K562 (cell line): ENCODE measurements around the gene RHD. TPM values are rescaled to one million over a fixed set of nuclear protein-coding genes. Genes with fewer than 3 reads are reported as not detected.

Experiments used
- ARHGAP35 ChIP-seq: fragments of 450-650 bp; IDR thresholded peaks from 2 replicates; pipeline ENCODE4 v1.6.1; 2018; ENCODE audit not compliant: partially characterized antibody
- HES1 ChIP-seq: fragments of 450-650 bp; IDR thresholded peaks from 2 replicates; pipeline ENCODE4 v1.6.1; 2016; ENCODE audit warnings: low read depth, mild to moderate bottlenecking, moderate library complexity
- HSF4 ChIP-seq: fragments of 250-450 bp; sonication (Bioruptor Pico); IDR thresholded peaks from 2 replicates; pipeline ENCODE4 v2.1.2; 2022; ENCODE audit warnings: mild to moderate bottlenecking, moderate library complexity, borderline replicate concordance
- MBD2 ChIP-seq: sonication (generic); IDR thresholded peaks from 2 replicates; pipeline ENCODE4 v1.6.1; 2016; ENCODE audit warnings: low read depth, borderline replicate concordance
- MCM3 ChIP-seq: fragments of 450-650 bp; IDR thresholded peaks from 2 replicates; pipeline ENCODE4 v1.6.1; 2016
- PBX2 ChIP-seq, 2 experiments: IDR thresholded peaks in 1 of 2; conservative IDR thresholded peaks in 1 of 2; 2 replicates each; pipeline ENCODE4 v1.6.1; 2016; ENCODE audit warnings: low read depth in 2 of 2, mild to moderate bottlenecking in 1 of 2, missing compliant biosample characterization in 1 of 2, missing genetic modification characterization in 1 of 2, moderate library complexity in 1 of 2
- POU5F1 ChIP-seq: fragments of 150-350 bp; IDR thresholded peaks from 2 replicates; pipeline ENCODE4 v1.6.1; 2014; ENCODE audit warnings: borderline replicate concordance, low read length, low read depth, mild to moderate bottlenecking; ENCODE audit not compliant: partially characterized antibody
- RREB1 ChIP-seq: fragments of 250-450 bp; sonication (Bioruptor Pico); IDR thresholded peaks from 2 replicates; pipeline ENCODE4 v1.4.0; 2020
- TRIM24 ChIP-seq, 2 experiments: fragments of 450-650 bp; IDR thresholded peaks; 2 replicates each; pipeline ENCODE4 v1.6.1; 2016
- ZBTB2 ChIP-seq: fragments of 450-650 bp; IDR thresholded peaks from 2 replicates; pipeline ENCODE4 v1.6.1; 2016; ENCODE audit warnings: antibody characterized with exemption
- ZMIZ1 ChIP-seq, 2 experiments: fragments of 150-350 bp in 1 of 2; IDR thresholded peaks; 2 replicates each; pipeline ENCODE4 v1.6.1; 2012 to 2016; ENCODE audit warnings: low read depth in 2 of 2, low read length in 2 of 2, mild to moderate bottlenecking in 1 of 2, moderate library complexity in 1 of 2
- polyA plus RNA-seq, 8 experiments: library from polyadenylated mRNA; depleted of rRNA in 4 of 8; stranded (reverse) in 5 of 8; unstranded in 3 of 8; fragments of >200 nt; fragmentation: Nextera tagmentation in 2 of 8; fragmentation: Illumina TruSeq in 1 of 8; extraction: Ambion mirVana in 2 of 8; extraction: Trizol in 1 of 8; gene quantifications; 2 replicates each; pipeline versions ENCODE4 v1.2.1 to v1.2.3, GENCODE V29; 2011 to 2014; ENCODE audit warnings: inconsistent platforms in 1 of 8, missing spikeins in 1 of 8
- total RNA-seq, 7 experiments: library from RNA; depleted of rRNA in 6 of 7; stranded (reverse); fragments of >200 nt in 6 of 7; fragmentation: Illumina TruSeq in 2 of 7; extraction: Trizol in 2 of 7; gene quantifications; 2 replicates each; pipeline versions ENCODE4 v1.2.1 to v1.2.3, GENCODE V29; 2011 to 2021; ENCODE audit warnings: low replicate concordance in 1 of 7

RHD gene
- total and polyA plus RNA-seq, 9 of the 15 experiments (the other 6 are each of a cell fraction or from before 2014, with no cell fraction given): 8.8 to 32.4 (median 15.0) TPM

GRCh38 chr1:25338188-25338981 lies 66.1 kb downstream of the RHD start, which contains the start of gene TMEM50A (continued):
- TF ChIP-seq TRIM24 (IDR thresholded peaks at IDR 0.05) (peak in 1 of 2 experiments; percentile 78; a peak in 2 of 4 replicates), MBD2 (peak; percentile 47; the same call in 1 of the 2 replicates), HSF4 (no peak), ARHGAP35 (no peak), HES1 (no peak; the same call in 1 of the 2 replicates), PBX2 (CRISPR knock-in tag; IDR thresholded peaks at IDR 0.05; ENCODE audit: low read depth) (no peak), PBX2 (tag; conservative IDR thresholded peaks at IDR 0.05; ENCODE audit: low read depth) (peak; percentile 72), MCM3 (no peak), RREB1 (CRISPR knock-in tag) (peak; percentile 79; the same call in 1 of the 2 replicates), ZMIZ1 (IDR thresholded peaks at IDR 0.05; ENCODE audit: low read depth in 2 of 2, low read length in 2 of 2) (no peak), ZBTB2 (peak; percentile 92), POU5F1 (no peak)
